Measurements from ENCODE around the gene IRF4.
"Not testable (repeated sequence)": the region's sequence is repeated elsewhere in the genome, so short reads cannot be mapped to it uniquely, and the experiment has no call there.

Gene IRF4

DNA sequence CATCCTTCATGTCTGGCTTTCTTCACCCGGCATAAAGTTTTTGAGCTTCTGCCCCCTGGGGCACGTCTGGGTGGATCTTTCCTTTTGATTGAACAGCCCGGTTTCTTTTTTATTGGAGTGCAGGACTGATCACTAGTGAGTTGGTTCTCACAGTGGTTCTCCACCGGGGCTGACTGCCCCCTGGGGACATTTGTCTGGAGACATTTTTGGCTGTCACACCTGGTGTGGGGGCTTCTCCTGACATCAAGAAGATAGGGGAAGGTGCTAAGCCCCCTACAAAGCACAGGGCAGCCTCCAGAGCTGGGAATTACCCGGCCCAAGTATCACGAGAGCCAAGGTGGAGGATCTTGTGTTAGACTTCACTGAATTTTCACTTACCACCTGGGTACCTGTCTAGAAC lies 25.7 kb upstream of the IRF4 start:
- in situ Hi-C loops (cut with MboI; ENCODE audit: low pct_unique_long_range_greater_than_20kb, low sequenced_read_pairs, unreplicated experiment), result no loop called here
- no peak for DNase-seq (ENCODE audit: low spot score)
- TF ChIP-seq, protein P1, sequence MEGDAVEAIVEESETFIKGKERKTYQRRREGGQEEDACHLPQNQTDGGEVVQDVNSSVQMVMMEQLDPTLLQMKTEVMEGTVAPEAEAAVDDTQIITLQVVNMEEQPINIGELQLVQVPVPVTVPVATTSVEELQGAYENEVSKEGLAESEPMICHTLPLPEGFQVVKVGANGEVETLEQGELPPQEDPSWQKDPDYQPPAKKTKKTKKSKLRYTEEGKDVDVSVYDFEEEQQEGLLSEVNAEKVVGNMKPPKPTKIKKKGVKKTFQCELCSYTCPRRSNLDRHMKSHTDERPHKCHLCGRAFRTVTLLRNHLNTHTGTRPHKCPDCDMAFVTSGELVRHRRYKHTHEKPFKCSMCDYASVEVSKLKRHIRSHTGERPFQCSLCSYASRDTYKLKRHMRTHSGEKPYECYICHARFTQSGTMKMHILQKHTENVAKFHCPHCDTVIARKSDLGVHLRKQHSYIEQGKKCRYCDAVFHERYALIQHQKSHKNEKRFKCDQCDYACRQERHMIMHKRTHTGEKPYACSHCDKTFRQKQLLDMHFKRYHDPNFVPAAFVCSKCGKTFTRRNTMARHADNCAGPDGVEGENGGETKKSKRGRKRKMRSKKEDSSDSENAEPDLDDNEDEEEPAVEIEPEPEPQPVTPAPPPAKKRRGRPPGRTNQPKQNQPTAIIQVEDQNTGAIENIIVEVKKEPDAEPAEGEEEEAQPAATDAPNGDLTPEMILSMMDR (IDR thresholded peaks at IDR 0.05; ENCODE audit: extremely low read depth, insufficient read depth, missing control alignments), result peak; percentile 6

DNA sequence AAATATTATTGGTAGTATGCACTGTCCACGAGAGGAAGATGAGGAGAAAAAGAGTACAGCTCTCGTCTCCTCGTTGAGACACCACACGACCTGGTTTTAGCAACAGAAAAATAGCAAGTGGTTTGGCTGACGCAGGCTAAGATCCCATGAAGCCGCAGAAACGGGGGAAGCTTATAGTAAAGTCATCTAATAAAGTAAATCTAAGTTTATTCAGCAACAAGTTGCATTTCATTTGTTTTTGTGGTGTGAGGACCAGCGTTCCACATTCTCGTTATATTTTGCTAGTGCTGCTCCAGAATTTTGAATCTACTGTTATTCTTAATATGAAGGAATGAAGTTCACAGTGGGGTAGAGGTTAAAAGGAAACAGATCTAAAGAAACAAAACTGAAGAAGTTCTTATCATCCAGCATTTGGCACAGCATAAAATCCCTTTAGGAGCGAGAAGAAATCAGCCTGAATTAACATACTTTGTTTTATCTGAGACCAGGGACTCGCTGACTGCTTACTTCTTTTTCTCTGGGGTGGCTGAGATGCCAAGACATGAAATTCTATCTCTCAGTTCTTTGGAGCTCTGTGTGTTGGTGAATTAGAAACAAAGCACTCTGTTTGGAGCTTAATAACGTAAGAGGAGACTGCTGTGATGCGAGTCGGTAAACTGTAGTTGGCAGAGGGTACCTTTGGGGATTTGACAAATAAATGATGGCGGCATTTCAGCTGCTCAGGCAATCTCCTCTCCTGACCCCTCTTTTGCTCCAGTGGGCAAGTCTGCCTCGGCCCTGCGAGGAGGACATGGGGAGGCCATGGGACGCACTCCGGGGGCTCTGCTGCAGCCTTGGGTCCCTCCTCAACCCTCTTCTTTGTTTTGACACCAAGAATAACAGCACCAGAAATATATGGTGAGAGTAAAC lies 24.9 kb upstream of the IRF4 start:
- TF ChIP-seq, protein P1 (IDR thresholded peaks at IDR 0.05; ENCODE audit: extremely low read depth, insufficient read depth, missing control alignments), result no peak
- in situ Hi-C loops (cut with MboI; ENCODE audit: low pct_unique_long_range_greater_than_20kb, low sequenced_read_pairs, unreplicated experiment), result no loop called here
- no peak for DNase-seq (ENCODE audit: low spot score)

DNA sequence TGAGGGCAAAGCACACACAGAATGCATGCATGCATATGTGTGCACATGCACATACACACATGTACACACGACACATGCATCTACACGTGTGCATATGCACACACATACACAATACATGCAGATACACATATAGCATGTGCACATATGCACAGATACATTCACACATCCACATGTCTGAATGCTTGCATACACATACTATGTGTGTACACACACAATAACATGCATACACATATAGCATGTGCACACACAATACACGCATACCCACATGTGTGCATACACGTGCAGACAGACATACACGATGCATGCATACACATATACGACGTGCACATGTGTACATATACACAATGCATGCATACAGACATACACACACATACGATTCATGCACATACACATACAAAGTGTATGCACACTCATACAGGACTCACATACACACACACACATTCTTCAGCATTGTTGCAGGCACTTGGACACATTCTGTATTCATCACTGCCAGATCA lies 24.2 kb upstream of the IRF4 start:
- DNase-seq (ENCODE audit: low spot score), result no peak
- TF ChIP-seq, protein P1 (IDR thresholded peaks at IDR 0.05; ENCODE audit: extremely low read depth, insufficient read depth, missing control alignments), result no peak
- in situ Hi-C loops (cut with MboI; ENCODE audit: low pct_unique_long_range_greater_than_20kb, low sequenced_read_pairs, unreplicated experiment), result no loop called here

DNA sequence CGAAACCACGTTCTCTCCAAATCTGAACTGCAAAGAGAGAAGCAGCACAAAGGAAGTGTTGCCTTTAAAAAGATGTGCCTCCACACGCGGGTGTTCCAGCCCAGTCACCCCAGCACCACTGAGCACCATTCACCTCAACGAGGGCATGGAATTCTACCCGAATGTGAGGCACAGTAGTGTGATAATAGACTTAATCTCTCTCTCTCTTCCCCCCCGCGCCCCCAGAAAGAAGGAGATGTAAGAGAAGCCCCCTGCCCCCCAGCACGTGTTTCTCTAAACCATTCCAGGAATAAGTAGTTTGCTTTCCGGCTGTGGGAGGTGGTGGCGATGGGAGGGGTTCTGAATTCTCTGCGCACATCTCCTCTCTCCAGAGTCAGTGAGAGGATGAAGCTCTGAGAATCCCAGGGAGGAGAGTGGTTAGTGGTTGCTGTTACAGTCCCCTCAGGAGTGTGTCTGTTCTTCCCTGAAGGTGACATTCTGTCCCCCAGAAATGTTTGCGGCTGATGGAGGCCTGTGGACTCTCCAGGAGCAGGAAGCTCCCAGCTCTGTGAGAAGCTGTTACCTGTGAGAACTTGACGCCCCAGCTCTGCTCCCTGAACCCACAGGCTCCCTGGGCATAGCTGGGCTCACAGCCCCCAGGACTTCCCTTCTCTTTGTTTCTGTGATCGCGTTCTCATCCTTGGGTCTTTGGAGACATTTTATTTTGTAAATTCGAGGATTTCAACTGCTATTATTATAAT lies 23.5 kb upstream of the IRF4 start:
- in situ Hi-C loops (cut with MboI; ENCODE audit: low pct_unique_long_range_greater_than_20kb, low sequenced_read_pairs, unreplicated experiment), result no loop called here
- DNase-seq (ENCODE audit: low spot score), result no peak

DNA sequence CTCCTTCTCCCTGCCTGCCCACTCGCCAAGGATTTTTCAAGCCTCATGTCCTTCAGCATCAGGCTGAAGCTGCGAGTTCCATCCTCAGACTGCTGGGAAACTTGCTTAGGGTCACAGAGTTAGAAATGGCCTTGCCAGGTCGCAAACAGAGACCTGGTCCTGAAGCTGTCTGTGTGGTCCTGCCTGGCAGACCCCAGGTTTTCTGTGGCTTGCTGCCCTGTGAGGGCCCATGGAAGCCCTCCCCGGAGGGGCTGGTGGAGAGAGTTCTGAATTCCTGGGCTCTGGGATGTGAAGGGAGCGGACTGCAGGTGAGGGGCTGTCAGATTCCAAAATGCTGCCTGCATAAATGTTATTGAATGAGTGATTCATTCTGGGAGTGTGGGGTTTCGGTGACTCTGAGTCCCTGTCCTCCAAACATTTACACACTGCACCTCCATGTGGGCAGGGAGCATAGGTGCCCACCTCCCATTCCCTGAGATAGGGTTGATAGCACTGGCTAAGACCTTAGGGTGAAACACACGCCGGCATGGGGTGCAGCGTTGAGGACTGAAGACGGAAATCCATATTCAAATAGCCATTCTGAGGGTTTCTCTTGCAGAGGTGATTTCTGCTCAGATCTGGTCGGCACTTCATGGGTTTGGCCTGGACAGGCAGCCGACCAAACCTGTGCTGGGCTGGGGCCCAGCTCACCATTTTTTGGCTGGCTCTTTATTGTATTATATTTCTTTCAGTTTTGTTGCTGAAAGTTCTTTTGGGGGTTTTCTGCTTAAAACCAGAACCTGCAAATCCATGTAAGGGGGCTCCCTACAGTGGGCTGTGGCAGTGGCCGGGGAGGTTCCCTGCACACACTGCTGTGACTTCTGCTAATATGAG lies 21.8 kb upstream of the IRF4 start:
- in situ Hi-C loops (cut with MboI; ENCODE audit: low pct_unique_long_range_greater_than_20kb, low sequenced_read_pairs, unreplicated experiment), result no loop called here
- DNase-seq (ENCODE audit: low spot score), result no peak
- TF ChIP-seq, protein P1 (IDR thresholded peaks at IDR 0.05; ENCODE audit: extremely low read depth, insufficient read depth, missing control alignments), result no peak

More for the DNA sequence above, 23.5 kb upstream of the IRF4 start:
- TF ChIP-seq, protein P1 (IDR thresholded peaks at IDR 0.05; ENCODE audit: extremely low read depth, insufficient read depth, missing control alignments), result no peak

DNA sequence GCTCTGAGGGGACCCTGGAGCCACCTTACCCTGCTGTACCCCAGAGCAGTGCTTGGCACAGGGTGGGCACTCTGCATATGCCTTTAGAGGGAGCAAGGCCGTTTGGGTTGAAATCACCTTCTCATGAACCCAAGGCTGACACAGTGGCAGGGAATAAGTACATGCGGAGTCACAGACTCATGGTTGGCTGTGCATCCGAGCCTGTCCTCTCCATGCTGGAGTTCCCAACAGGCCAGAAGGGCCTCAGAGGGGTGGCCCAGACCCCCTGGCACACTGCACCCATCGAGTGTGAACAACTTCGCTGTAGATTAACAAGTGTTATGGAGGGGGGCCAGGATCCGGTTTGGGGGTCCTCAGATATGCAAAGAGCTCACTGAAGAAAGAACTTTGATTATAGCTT lies 21.0 kb upstream of the IRF4 start:
- TF ChIP-seq, protein P1 (IDR thresholded peaks at IDR 0.05; ENCODE audit: extremely low read depth, insufficient read depth, missing control alignments), result no peak
- no peak for DNase-seq (ENCODE audit: low spot score)
- in situ Hi-C loops (cut with MboI; ENCODE audit: low pct_unique_long_range_greater_than_20kb, low sequenced_read_pairs, unreplicated experiment), result no loop called here

DNA sequence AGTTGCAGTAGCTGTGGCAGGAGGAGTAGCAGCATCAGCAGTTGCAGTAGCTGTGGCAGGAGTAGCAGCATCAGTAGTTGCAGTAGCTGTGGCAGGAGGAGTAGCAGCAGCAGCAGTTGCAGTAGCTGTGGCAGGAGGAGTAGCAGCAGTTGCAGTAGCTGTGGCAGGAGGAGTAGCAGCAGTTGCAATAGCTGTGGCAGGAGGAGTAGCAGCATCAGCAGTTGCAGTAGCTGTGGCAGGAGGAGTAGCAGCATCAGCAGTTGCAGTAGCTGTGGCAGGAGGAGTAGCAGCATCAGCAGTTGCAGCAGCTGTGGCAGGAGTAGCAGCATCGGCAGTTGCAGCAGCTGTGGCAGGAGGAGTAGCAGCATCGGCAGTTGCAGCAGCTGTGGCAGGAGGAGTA lies 19.7 kb upstream of the IRF4 start:
- in situ Hi-C loops (cut with MboI; ENCODE audit: low pct_unique_long_range_greater_than_20kb, low sequenced_read_pairs, unreplicated experiment), result not testable (repeated sequence)

More for the DNA sequence above, 19.7 kb upstream of the IRF4 start:
- not testable (repeated sequence) for DNase-seq (ENCODE audit: low spot score)

Measured in GM13977 (cell line).